ENCODE measurements around the gene ABTB2.

GRCh38 chr11:34314936-34315335, 42.9 kb downstream of the ABTB2 start:
- TF ChIP-seq ZNF134 (CRISPR knock-in tag; conservative IDR thresholded peaks at IDR 0.05), result no peak
- TF ChIP-seq U2AF2 (optimal IDR thresholded peaks at IDR 0.05; ENCODE audit: low read depth, low read length), result no peak
- no peak for TF ChIP-seq SREBF1 (IDR thresholded peaks at IDR 0.05; ENCODE audit: borderline replicate concordance, low read depth, low read length)
- TF ChIP-seq MYBL2 (IDR thresholded peaks at IDR 0.05; ENCODE audit: low read depth), result no peak
- no peak for TF ChIP-seq MYBL2 (CRISPR knock-in tag; IDR thresholded peaks at IDR 0.05; ENCODE audit: borderline replicate concordance)
- no peak for TF ChIP-seq TAF1 (IDR thresholded peaks at IDR 0.05; ENCODE audit: control insufficient read depth, extremely low read depth, insufficient read depth, low read length, severe bottlenecking)
- TF ChIP-seq ZNF398 (CRISPR knock-in tag; IDR thresholded peaks at IDR 0.05), result no peak
- TF ChIP-seq MLX (CRISPR knock-in tag; conservative IDR thresholded peaks at IDR 0.05), result no peak

All from K562 (cell line).